Muscle layer of colon (tissue), 2 donors: Measurements from ENCODE around the gene PEX1.
A peak's percentile ranks its signal among the peaks of the same experiment; 100 is the strongest.
"Not testable (repeated sequence)": the region's sequence is repeated elsewhere in the genome, so short reads cannot be mapped to it uniquely, and the experiment has no call there.

ENCODE experiments used
- H3K27ac ChIP-seq: one replicate; pipeline ENCODE4 v1.7.0; 2013; ENCODE audit warnings: low read depth, mild to moderate bottlenecking, low read length, moderate library complexity
- H3K27me3 ChIP-seq, 2 donors: one replicate each; pipeline ENCODE4 v1.7.0; 2013; ENCODE audit warnings: low read length in 2 of 2, mild to moderate bottlenecking in 2 of 2; ENCODE audit not compliant: insufficient read depth in 2 of 2, control insufficient read depth in 1 of 2
- H3K36me3 ChIP-seq: one replicate; pipeline ENCODE4 v1.7.0; 2013; ENCODE audit warnings: mild to moderate bottlenecking, low read length; ENCODE audit not compliant: insufficient read depth
- H3K4me1 ChIP-seq: one replicate; pipeline ENCODE4 v1.7.0; 2013; ENCODE audit warnings: mild to moderate bottlenecking, low read length; ENCODE audit not compliant: insufficient read depth
- H3K4me3 ChIP-seq, 2 donors: one replicate each; pipeline ENCODE4 v1.7.0; 2013; ENCODE audit warnings: low read length in 2 of 2, low read depth in 1 of 2, mild to moderate bottlenecking in 1 of 2, moderate library complexity in 1 of 2
- H3K9ac ChIP-seq: one replicate; pipeline ENCODE4 v1.7.0; 2013; ENCODE audit warnings: low read length
- H3K9me3 ChIP-seq: one replicate; pipeline ENCODE4 v1.7.0; 2013; ENCODE audit warnings: mild to moderate bottlenecking, low read length
- donor health status: abdominal sarcoma.
- donor health status: Adenocarcinoma of cecum.

The PEX1 gene

GRCh38 chr7:92460109-92460508 lies 68.2 kb downstream of the PEX1 start:
- Histone ChIP-seq H3K27me3 (no peaks in the 10 kb centered on the region), H3K27ac (no peak overlapping the region), H3K9me3 (no peaks in the 10 kb centered on the region), H3K4me1 (no peaks in the 10 kb centered on the region), H3K36me3 (peaks cover 18% of the 10 kb centered on the region), H3K4me3 (no peak overlapping the region), H3K9ac (no peak overlapping the region)

DNA sequence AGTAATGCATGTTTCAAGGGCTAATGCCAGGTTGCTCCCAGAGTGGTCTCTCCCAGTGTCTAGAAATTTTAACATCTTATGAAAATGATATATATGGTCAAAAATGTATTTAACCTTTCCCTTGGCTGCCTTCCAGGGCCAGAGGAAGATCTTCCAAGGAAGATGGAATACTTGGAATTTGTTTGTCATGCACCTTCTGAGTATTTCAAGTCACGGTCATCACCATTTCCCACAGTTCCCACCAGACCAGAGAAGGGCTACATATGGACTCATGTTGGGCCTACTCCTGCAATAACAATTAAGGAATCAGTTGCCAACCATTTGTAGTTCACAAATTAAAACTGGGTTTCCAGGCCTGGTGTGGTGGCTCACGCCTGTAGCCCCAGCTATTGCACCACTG lies 72.1 kb downstream of the PEX1 start:
- H3K36me3 ChIP-seq: peaks cover 56% of the 10 kb centered on the region

GRCh38 chr7:92451645-92452044 lies 76.7 kb downstream of the PEX1 start:
- no peak overlapping the region for H3K27ac ChIP-seq
- no peak overlapping the region for H3K9ac ChIP-seq
- H3K4me1 ChIP-seq: peaks cover 10% of the 10 kb centered on the region
- H3K36me3 ChIP-seq: peaks cover 66% of the 10 kb centered on the region
- H3K9me3 ChIP-seq: no peaks in the 10 kb centered on the region
- no peak overlapping the region for H3K4me3 ChIP-seq
- no peaks in the 10 kb centered on the region for H3K27me3 ChIP-seq

More for the DNA sequence above, 72.1 kb downstream of the PEX1 start:
- H3K4me1 ChIP-seq: no peaks in the 10 kb centered on the region
- no peak overlapping the region for H3K9ac ChIP-seq
- no peak overlapping the region for H3K4me3 ChIP-seq
- no peak overlapping the region for H3K27ac ChIP-seq
- no peaks in the 10 kb centered on the region for H3K9me3 ChIP-seq
- no peaks in the 10 kb centered on the region for H3K27me3 ChIP-seq

DNA sequence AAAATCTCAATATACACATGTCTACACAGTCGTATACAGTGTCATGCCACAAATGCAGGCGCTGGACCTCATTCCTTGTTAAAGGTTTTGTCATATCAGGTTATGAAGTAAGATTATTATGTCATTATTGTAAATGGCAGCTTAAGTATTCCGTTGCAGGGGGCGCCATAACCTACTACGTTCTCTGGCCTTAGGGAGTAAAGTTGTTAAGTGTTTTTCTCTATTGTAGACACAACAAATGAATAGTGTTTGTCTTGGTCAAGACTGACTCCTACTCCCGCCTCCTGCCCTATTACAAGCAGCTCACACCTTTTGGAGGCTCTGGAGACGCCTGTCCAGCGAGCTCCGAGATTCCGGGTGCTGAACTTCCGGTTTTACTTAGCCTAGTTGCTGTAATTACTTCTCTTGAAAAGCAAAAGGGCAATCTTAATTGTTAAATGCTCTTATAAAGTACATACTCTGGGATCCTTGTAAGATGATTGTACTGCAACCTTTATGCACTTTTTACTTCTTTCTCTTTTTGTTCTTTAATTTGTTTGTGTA lies 80.0 kb downstream of the PEX1 start:
- Histone ChIP-seq H3K27me3 (no peaks in the 10 kb centered on the region), H3K4me3 (peak overlapping the region; percentile 87 to 93), H3K27ac (peak overlapping the region; percentile 97), H3K36me3 (peaks cover 32% of the 10 kb centered on the region), H3K4me1 (peaks cover 10% of the 10 kb centered on the region), H3K9ac (peak overlapping the region; percentile 72), H3K9me3 (no peaks in the 10 kb centered on the region)

DNA sequence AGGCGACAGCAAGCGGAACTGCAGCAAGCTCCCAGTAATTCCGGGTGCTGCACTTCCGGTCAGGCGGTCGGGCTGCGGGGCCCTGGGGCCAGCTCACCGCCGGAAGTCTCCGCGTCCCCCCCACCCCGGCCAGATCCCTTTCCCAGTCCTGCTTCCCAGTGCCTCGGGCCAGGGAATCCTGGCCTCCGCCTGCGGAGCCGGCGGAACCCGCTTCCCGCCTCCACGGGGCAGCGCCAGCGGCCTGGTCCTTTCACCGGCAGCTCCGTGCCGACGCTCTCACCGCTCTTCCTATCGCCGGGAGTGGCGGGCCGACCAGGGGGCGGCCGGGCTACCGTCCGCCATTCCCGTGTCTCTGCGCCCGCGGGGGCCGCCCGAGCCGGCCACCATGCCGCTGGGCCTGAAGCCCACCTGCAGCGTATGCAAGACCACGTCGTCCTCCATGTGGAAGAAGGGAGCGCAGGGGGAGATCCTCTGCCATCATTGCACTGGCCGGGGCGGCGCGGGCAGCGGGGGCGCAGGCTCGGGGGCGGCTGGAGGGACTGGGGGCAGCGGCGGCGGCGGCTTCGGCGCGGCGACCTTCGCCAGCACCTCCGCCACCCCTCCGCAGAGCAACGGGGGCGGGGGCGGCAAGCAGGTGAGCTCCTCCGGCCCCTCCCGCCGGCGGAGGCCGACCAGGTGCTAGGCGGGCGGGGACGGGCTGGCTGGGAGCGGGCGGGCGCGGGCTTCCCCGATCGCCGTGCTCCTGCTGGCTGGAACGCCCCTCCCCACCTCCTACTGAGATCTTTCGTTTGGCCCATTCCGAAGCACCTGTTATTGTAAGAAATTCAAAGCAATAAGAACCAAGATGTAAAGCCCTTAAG lies 80.7 kb downstream of the PEX1 start, which contains the start of gene GATAD1:
Gene GATAD1, plus strand, starts transcription at position 138 of the 860 bp plus-strand sequence. Its CDS starts 248 bp downstream, at position 386.
- Histone ChIP-seq H3K4me1 (peaks cover 10% of the 10 kb centered on the region), H3K9me3 (no peaks in the 10 kb centered on the region), H3K9ac (peak within 1 kb of the TSS; percentile 72), H3K27ac (peak within 1 kb of the TSS; percentile 97), H3K4me3 (peak within 1 kb of the TSS; percentile 87 to 93), H3K27me3 (no peaks in the 10 kb centered on the region), H3K36me3 (peaks cover 25% of the 10 kb centered on the region)

DNA sequence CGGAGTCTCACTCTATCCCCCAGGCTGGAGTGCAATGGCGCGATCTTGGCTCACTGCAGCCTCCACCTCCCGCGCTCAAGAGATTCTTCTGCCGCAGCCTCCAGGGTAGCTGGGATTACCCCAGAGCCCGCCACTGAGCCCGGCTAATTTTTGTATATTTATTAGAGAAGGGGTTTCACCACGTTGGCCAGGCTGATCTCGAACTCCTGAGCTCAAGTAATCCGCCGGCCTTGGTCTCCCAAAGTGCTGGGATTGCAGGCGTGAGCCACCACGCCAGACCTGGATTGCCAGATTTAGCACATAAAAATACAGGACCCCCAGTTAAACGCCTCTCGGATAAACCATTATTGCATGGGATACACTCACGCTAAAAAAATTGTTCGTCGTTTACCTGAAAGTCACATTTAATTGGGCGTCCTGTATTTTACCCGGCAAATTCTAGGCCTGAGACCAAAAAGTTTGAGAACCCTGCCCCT lies 81.4 kb downstream of the PEX1 start:
- H3K9ac ChIP-seq: no peak overlapping the region
- H3K4me1 ChIP-seq: peaks cover 10% of the 10 kb centered on the region
- H3K36me3 ChIP-seq: peaks cover 19% of the 10 kb centered on the region
- peak overlapping the region; percentile 97 for H3K27ac ChIP-seq
- H3K4me3 ChIP-seq: peak overlapping the region in 1 of 2 donors; percentile 87
- H3K27me3 ChIP-seq: no peaks in the 10 kb centered on the region
- H3K9me3 ChIP-seq: no peaks in the 10 kb centered on the region

GRCh38 chr7:92442720-92443119 lies 85.6 kb downstream of the PEX1 start:
- not testable (repeated sequence) for H3K4me1 ChIP-seq, H3K27me3 ChIP-seq, H3K27ac ChIP-seq, H3K36me3 ChIP-seq, H3K4me3 ChIP-seq, H3K9me3 ChIP-seq, H3K9ac ChIP-seq

GRCh38 chr7:92437956-92438491 lies 90.3 kb downstream of the PEX1 start:
- Histone ChIP-seq H3K27ac (no peak overlapping the region), H3K36me3 (no peaks in the 10 kb centered on the region), H3K9ac (no peak overlapping the region), H3K4me3 (no peak overlapping the region), H3K9me3 (no peaks in the 10 kb centered on the region), H3K4me1 (no peaks in the 10 kb centered on the region), H3K27me3 (no peaks in the 10 kb centered on the region)
